ENCODE results near the gene PCDH9.

Gene PCDH9

GRCh38 chr13:66565279-66565678 is 664.9 kb downstream of the PCDH9 start:
- DNase-seq (ENCODE audit: low read depth): no peak

GRCh38 chr13:66563076-66563475 is 667.1 kb downstream of the PCDH9 start:
- no peak for DNase-seq (ENCODE audit: low read depth)

GRCh38 chr13:66562054-66562453 is 668.1 kb downstream of the PCDH9 start:
- no peak for DNase-seq (ENCODE audit: low read depth)

- no peak for DNase-seq (ENCODE audit: low read depth)
Measured at GRCh38 chr13:66560991-66561390, 669.1 kb downstream of the PCDH9 start.

- no peak for DNase-seq (ENCODE audit: low read depth)
Measured at GRCh38 chr13:66560189-66560588, 669.9 kb downstream of the PCDH9 start.

- DNase-seq (ENCODE audit: low read depth): no peak
Measured at GRCh38 chr13:66559093-66559492, 671.0 kb downstream of the PCDH9 start.

- no peak for DNase-seq (ENCODE audit: low read depth)
Measured at GRCh38 chr13:66558506-66558905, 671.6 kb downstream of the PCDH9 start.

GRCh38 chr13:66557357-66557756 is 672.8 kb downstream of the PCDH9 start:
- no peak for DNase-seq (ENCODE audit: low read depth)

- DNase-seq (ENCODE audit: low read depth): no peak
Measured at GRCh38 chr13:66556306-66556705, 673.8 kb downstream of the PCDH9 start.

- no peak for DNase-seq (ENCODE audit: low read depth)
Measured at GRCh38 chr13:66553391-66553790, 676.7 kb downstream of the PCDH9 start.

- no peak for DNase-seq (ENCODE audit: low read depth)
Measured at GRCh38 chr13:66551128-66551527, 679.0 kb downstream of the PCDH9 start.

- no peak for DNase-seq (ENCODE audit: low read depth)
Measured at GRCh38 chr13:66547685-66548084, 682.5 kb downstream of the PCDH9 start.

- no peak for DNase-seq (ENCODE audit: low read depth)
Measured at GRCh38 chr13:66546534-66547379, 683.4 kb downstream of the PCDH9 start.

- no peak for DNase-seq (ENCODE audit: low read depth)
Measured at GRCh38 chr13:66543780-66544179, 686.4 kb downstream of the PCDH9 start.

GRCh38 chr13:66537417-66537816 is 692.7 kb downstream of the PCDH9 start:
- DNase-seq (ENCODE audit: low read depth): no peak

GRCh38 chr13:66536746-66537145 is 693.4 kb downstream of the PCDH9 start:
- no peak for DNase-seq (ENCODE audit: low read depth)

GRCh38 chr13:66534561-66534960 is 695.6 kb downstream of the PCDH9 start:
- DNase-seq (ENCODE audit: low read depth): no peak

- DNase-seq (ENCODE audit: low read depth): no peak
Measured at GRCh38 chr13:66532845-66533244, 697.3 kb downstream of the PCDH9 start.

- no peak for DNase-seq (ENCODE audit: low read depth)
Measured at GRCh38 chr13:66532146-66532545, 698.0 kb downstream of the PCDH9 start.

- DNase-seq (ENCODE audit: low read depth): no peak
Measured at GRCh38 chr13:66530686-66531085, 699.5 kb downstream of the PCDH9 start.

- DNase-seq (ENCODE audit: low read depth): no peak
Measured at GRCh38 chr13:66530158-66530557, 700.0 kb downstream of the PCDH9 start.

- DNase-seq (ENCODE audit: low read depth): no peak
Measured at GRCh38 chr13:66528944-66529576, 701.1 kb downstream of the PCDH9 start.

GRCh38 chr13:66528180-66528579 is 702.0 kb downstream of the PCDH9 start:
- no peak for DNase-seq (ENCODE audit: low read depth)

Measured in stimulated activated CD8-positive, alpha-beta memory T cell treated with anti-CD3 and anti-CD28 coated beads, Interleukin-15, amount 100 ng/mL, for 24 hours (primary cell).